IPS-18c (cell line): ENCODE measurements around the gene BMP7.

Experiments used
- H3K4me3 ChIP-seq: 2 replicates; pipeline ENCODE4 v1.7.0; 2013; ENCODE audit warnings: low read depth, mild to moderate bottlenecking, low read length, moderate library complexity; ENCODE audit not compliant: insufficient read depth
- H3K9me3 ChIP-seq: one replicate; pipeline ENCODE4 v1.6.1; 2013; ENCODE audit warnings: mild to moderate bottlenecking, low read length, moderate library complexity; ENCODE audit not compliant: control insufficient read depth, insufficient read depth

The BMP7 gene

DNA sequence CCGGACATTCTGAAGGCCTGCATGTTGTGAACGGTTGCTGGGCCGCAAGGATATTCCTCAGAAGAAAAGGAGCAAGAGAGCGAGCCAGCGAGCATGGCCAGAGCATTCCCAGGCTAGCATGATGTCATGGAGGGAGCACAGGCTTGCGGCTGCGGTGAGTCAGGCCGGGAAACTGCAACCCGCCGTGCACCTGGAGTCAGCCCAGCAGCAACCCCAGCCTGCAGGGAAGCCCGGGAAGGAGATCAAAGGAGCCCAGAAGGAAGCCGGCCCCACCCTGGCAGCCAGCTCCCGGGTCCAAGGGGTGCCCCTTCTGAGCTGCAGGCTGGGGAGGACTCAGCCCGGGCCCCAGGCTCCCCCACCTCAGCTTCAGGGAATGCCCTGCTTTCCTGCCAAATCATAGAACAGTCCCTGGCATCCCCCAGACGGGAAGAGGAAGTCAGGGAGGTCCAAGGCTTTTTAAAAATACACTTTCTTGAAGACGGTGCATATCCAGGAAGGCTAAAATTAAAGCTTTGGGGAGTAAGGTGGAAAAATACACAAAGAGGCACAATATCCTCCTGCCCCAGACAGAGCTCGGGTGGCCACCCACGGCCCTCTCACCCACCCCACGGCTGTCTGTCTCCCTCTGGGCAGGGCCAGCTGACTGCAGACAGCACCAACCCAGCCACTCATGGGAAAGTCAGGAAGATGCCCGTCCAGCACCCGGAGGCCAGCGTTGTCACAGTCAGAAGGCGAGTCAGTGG, 53.7 kb downstream of the BMP7 start:
- Histone ChIP-seq H3K9me3 (no peaks in the 10 kb centered on the region), H3K4me3 (no peak overlapping the region)

GRCh38 chr20:57211908-57212533, 54.4 kb downstream of the BMP7 start:
- no peak overlapping the region for H3K4me3 ChIP-seq
- H3K9me3 ChIP-seq = no peaks in the 10 kb centered on the region

GRCh38 chr20:57211406-57211805, 55.0 kb downstream of the BMP7 start:
- no peak overlapping the region; the same call in 1 of the 2 replicates for H3K4me3 ChIP-seq
- no peaks in the 10 kb centered on the region for H3K9me3 ChIP-seq

DNA sequence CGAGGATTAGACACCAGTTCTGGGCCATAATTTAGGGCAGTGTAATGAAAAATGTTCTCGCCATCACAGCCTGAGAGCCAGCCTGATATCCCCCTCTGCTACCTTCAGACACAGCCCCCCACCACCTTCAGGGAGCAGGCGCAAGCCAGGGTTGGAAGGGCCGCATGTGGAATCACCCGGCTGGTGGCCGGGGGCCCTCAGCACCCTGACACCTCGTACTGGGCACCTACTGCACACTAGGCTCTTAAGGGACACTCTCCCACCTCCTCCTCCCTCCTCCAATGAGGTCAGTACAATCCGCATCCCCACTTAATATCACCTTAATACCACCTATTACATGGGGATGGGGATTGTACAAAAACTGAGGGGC, 55.5 kb downstream of the BMP7 start:
- no peaks in the 10 kb centered on the region for H3K9me3 ChIP-seq
- H3K4me3 ChIP-seq = no peak overlapping the region

DNA sequence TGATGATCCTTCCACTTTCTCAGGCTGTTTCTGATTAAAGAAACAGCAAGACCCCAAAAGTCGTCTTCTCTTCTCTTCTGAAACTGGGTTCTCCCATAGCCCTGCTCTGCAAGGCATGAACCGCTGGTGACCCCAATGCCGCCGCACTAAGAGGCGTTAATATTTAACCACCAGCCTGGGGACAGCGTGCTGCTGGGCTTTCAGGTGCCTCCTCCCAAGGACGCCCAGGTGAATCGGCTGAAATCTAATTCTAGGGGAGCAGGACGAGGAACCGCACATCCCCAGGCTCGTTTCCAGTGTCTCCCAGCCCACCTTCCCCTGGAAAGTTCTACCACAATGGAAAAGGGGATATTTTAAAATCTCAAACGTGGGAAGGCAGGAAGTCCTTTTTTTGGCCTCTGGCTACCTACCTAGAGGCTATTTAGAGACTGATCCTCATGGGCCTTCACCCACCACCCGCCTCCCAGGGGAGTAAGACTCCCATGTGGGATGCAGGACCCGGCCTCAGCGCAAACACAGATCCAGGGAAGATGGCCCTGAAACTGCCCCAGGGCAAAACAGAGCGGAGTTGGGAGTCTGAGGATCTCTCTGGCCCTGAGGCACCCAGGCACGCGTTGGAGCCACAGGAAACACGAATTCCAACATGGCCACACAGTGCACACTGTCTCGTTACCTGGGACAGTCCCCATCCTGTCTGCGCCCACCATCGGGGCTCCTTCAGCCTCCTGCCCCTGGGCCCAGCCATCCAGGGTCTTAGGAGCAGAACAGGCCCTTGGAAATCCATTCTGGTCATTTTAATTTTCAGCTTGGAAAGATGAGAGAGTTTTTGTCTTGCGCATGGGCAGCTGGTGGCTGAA, 56.2 kb downstream of the BMP7 start:
- H3K4me3 ChIP-seq = no peak overlapping the region
- no peaks in the 10 kb centered on the region for H3K9me3 ChIP-seq

GRCh38 chr20:57209413-57209812, 57.0 kb downstream of the BMP7 start:
- no peak overlapping the region for H3K4me3 ChIP-seq
- H3K9me3 ChIP-seq = no peaks in the 10 kb centered on the region

DNA sequence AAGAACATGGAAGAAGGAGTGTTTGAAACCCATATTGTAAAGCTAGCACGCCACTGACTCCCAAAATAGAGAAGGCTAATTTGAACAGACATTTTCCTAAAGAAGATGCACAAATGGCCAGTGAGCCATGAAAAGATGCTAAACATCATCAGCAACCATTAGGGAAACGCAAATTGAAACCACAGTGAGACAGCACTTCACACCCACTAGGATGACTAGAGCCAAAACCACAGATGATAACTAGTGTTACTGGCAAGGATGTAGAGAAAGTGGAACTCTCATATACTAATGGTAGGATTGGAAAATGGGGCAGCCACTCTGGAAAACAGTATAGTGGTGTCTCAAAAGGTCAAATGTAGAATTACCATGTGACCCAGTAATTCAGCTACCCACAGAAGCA, 58.2 kb downstream of the BMP7 start:
- no peaks in the 10 kb centered on the region for H3K9me3 ChIP-seq
- H3K4me3 ChIP-seq = no peak overlapping the region

- Histone ChIP-seq H3K4me3 (no peak overlapping the region), H3K9me3 (no peaks in the 10 kb centered on the region)
These were observed 59.2 kb downstream of the BMP7 start for GRCh38 chr20:57207251-57207650.

DNA sequence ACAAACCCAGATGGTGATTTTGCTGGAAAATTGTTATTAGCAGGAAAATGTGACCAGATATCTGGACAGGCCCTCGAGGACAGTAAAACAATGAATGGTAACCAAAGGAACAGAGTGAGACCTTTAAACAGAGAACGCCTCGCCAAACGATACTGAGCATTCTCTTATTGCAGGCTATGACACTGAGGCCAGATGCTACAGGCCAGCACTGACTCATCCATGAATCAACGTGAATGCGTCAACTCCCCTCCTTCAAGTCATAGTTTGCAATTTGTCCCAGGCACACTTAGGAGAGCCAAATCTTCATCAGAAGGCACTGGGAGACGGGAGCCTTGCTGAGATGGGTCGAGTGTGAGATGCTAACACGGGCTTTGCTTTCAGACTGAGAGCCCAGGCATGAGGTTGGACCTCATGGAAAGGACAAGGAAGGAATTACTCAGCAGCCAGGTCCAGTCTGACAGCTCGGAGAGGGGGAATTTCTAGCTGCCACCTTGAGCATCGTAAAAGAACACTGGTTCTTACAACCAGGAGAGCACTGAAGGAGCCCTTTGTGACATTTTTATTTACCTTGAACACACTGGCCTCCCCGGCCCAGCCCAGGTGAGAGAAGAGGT, 60.7 kb downstream of the BMP7 start:
- no peak overlapping the region for H3K4me3 ChIP-seq
- no peaks in the 10 kb centered on the region for H3K9me3 ChIP-seq

DNA sequence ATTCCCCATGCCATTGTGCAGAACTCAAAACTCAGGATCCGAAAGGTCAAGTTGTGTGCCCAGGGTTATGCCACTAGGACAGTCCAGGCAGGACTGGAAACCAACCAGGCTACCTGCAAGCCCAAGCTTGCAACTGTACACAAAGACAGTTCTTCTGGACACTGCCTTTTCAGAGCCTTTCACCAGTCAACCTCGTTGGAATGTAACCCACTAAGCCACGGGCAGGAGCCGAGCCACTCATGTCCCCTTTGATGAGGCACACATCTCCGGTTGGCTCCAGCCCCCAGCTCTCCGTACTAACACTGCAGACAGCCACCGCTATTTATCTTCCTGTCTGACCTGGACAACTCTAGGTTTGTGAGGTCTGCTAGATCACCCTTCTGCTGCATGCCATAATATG, 62.5 kb downstream of the BMP7 start:
- H3K9me3 ChIP-seq = no peaks in the 10 kb centered on the region
- no peak overlapping the region for H3K4me3 ChIP-seq

DNA sequence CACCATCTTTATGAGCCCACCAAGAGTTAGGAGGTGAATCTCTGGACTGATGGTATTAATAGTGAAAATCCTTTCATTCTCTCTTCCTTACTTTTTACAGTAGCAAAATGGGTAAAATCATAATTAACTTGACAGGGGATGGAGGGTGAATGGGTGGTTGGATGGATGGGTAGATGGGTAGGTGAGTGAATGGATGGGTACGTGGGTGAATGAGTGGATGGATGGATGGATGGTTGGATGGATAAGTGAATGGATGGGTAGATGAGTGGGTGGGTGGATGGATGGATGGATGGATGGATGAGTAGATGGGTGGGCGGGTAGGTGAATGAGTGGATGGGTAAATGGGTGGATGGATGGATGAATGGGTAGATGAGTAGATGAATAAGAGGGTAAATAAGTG, 63.2 kb downstream of the BMP7 start:
- H3K4me3 ChIP-seq = no peak overlapping the region
- H3K9me3 ChIP-seq = no peaks in the 10 kb centered on the region

- Histone ChIP-seq H3K4me3 (no peak overlapping the region), H3K9me3 (no peaks in the 10 kb centered on the region)
These were observed 64.1 kb downstream of the BMP7 start for GRCh38 chr20:57202309-57202708.

DNA sequence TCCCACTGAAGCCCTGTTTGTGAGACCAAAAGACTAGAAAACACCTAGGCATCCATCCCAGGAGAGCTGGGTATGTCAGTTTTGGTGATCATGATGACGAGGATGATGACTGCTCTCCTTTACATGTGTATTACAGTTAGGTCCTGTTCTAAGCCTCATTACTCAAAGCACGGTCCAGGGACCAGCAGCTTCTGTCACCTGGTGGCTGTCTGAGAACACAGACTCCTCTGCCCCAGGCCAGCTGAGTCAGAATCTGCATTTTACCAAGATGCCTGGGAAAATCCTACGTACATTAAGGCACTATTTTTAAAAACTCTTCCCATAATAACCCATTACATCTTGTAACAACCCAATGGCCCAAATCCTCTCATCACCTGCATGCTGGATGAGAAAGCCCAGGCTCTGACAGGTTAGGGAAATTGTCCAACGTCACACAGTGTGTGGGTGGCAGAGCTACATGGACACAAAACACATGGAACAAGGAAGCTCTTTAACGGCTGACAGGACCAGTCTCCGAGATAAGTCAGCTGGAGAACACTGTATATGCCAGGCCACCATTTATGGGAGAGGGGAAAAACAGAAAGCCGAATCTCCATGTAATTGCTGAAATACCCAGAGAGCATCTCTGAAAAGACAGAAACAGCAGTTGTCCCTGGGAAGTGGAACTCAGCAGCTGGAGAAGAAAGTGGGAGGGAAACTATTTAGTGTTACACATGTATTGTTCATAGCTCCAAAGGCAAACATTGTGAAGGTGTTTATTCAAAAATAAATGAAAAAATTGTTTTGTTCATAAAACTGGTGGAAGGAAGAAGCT, 65.4 kb downstream of the BMP7 start:
- Histone ChIP-seq H3K9me3 (no peaks in the 10 kb centered on the region), H3K4me3 (no peak overlapping the region)

DNA sequence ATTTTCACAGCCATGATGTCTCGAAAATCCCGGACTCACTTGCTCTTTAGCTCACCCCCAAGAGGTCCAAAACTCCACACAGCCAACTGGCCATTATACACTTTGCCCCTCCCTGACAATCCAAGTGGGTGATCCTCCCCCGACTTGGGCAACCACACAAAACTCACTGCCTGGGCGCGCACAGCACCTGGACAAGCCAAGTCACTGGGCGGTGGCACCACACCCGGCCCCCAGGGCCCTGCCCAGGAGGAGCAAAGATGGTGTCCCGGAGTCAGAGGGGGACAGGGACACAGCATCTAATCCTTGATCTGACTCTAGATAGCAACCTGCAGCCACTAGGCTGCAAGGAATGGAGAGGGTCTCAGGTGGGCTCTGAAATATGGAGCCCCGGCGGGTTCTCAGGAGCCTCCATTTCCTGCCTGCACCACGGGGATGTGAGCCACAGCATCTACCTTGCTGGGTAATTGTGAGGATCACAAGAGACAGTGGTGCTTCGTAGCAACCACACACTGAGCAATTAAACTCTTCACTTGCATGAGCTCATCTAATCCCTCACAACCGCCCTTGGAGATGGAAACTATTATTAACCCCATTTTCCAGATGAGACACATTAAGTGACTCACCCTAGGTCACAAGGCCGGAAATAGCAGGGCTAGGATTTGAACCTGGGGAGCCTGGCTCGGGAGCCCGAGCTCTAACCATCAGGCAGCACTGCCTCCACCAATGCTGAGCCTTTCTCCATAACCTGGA, 66.6 kb downstream of the BMP7 start:
- Histone ChIP-seq H3K4me3 (no peak overlapping the region), H3K9me3 (no peaks in the 10 kb centered on the region)

DNA sequence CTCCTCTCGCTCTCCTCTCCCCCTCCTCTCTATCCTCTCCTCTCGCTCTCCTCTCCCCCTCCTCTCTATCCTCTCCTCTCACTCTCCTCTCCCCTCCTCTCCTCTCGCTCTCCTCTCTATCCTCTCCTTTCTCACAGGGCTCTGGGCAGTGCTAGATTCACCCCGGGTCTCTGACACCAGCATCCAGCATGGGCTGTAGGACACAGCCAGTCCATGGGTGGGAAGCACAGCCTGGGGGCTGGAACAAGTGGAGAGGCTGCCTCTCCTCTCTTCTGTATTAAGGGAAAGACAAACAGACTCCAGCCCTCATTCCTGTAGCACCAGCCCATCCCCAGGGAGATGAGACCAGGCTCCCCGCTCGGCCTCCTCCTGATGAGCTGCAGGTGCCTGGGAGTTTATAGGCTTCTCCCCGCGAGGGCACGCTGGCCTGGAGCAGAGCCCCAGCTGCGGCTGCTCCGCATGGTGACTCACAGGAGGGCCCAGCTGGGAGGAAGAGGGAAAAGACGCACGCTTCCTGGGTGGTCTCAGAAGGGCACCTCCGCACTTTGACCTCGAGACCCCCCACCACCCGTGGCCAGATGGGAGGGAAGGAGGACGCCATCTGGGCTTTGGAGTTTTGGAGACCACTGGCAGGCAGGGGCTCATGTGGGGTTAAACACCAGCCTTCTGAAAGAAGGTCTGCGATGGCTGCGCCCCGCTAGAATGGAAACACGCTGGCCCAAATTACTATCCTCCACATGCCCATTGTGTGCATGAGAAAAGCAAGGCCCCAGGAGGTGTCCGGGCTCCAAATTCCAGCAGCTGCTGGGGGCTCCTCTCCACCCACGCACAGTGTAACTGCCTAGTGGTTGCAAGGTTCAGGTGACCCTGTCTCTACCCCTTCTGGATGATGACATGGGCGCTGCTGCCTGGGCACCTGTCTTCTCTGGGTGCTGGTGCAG, 68.0 kb downstream of the BMP7 start:
- H3K4me3 ChIP-seq = no peak overlapping the region

More for the DNA sequence above, 68.0 kb downstream of the BMP7 start:
- H3K9me3 ChIP-seq = no peaks in the 10 kb centered on the region
